ENCODE measurements around the gene XRN1.
"Not testable (repeated sequence)": the region's sequence is repeated elsewhere in the genome, so short reads cannot be mapped to it uniquely, and the experiment has no call there.

Gene XRN1

GRCh38 chr3:142319094-142319493 is 128.7 kb downstream of the XRN1 start:
- DNase-seq: peak; percentile 70

GRCh38 chr3:142318331-142318730 is 129.5 kb downstream of the XRN1 start:
- DNase-seq: peak; percentile 46

DNA sequence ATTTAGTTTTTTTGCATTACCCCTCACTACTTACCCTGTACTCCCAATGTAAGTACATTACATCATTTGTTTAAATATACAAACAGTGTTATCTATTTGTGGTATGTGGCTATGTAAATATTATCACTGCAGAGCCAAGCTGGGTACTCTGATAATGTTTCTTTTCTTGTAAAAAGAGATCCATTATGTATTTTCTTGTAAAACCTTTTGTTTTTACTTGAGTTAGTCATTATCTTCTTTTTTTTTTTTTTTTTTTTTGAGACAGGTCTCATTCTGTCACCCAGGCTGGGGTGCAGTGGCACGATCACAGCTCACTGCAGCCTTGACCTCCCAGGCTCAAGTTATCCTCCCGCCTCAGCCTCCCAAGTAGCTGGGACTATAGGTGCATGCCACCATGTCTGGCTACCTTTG is 131.9 kb downstream of the XRN1 start:
- not testable (repeated sequence) for DNase-seq

DNA sequence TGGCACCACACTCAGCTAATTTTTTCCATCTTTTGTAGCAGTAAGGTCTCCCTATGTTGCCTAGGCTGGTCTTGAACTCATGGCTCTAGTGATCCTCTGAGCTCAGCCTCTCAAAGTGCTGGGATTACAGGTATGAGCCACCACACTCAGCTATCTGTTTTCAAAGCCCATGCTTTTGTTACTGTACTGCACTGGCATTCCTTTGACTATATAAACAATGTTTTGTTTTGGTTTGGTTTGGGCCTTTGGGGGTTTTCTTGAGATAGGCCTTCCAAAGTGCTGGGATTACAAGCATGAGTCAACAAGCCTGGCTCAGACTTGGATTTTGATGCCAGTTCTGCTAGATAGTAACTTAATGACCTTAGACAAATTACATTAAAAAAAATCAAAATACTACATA is 132.8 kb downstream of the XRN1 start:
- peak; percentile 70 for DNase-seq

- DNase-seq: no peak
Measured at GRCh38 chr3:142310439-142310838, 137.4 kb downstream of the XRN1 start.

- DNase-seq: not testable (repeated sequence)
Measured at GRCh38 chr3:142302847-142303246, 145.0 kb downstream of the XRN1 start.

DNA sequence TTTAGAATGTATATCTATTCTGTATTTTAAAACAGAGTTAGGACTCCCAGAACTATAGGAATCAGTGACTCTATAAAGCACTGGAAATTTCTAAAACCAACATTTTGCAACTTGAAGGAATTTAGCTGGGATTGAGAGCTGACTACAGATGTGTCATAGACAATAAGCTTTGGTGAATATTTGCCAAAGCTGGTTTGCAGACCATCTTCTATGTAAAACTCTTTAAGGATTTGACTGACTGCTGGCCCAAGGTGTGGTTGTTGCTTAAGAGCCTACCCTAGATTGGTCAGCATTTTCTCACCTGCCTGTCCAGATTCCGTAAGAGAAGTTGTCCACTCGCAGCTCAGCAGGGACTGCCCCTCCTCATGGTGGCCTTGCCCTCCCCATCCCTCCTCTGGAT is 149.2 kb downstream of the XRN1 start:
- no peak for DNase-seq

DNA sequence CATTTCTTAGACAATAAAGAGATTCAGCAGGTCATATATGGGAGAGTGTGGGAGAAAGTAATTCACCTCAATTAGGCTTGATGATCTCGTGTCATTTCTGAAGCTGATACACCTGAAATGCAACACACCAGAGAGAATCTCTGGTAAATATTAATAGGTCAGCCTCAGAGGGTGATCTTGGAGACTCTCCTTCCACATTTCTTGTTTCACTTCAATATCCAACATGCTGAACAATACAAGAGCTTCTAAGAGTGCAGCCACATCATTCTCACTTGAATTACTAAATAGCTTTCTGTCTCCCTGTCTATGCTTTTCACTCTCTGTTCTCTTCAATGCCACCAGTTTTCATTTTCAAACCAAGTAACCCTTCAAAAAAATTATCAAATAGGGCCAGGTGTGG is 151.3 kb downstream of the XRN1 start:
- no peak for DNase-seq

DNA sequence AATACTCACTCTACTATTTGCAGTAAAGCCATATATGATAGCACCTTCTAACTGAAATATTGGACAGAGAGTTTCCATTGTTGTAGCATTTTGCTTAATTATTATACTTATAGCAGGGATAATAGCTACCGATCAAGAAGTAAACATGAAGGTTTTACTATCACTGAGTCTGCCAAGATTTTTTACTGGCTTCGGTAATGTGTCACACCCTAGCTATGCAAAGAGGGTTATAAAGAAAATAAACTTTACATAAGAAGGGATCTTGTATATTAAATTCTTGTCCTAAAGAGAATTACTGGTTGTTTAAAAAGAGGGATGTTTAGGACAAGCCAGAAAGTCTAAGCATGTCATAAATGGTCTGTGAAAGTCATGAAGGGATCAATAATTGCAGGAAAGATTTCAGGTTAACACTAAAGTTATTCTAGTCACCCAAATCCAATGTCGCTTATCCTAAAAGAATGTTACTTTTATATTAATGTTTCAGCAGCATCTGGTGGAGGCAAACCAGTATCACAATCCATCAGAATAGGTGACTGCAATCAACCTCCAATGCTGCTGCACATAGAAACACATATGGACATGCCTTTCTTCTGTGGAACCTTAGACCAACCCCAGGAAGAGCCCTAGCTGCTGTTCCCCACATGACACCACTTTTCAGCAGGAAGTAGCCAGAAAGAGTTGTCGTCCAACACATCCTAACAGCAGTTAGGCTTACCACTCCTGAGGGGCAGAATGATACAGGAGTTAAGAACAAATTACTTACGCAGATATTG is 159.8 kb downstream of the XRN1 start:
- no peak for DNase-seq

GRCh38 chr3:142285083-142285517 is 162.7 kb downstream of the XRN1 start:
- DNase-seq: no peak

DNA sequence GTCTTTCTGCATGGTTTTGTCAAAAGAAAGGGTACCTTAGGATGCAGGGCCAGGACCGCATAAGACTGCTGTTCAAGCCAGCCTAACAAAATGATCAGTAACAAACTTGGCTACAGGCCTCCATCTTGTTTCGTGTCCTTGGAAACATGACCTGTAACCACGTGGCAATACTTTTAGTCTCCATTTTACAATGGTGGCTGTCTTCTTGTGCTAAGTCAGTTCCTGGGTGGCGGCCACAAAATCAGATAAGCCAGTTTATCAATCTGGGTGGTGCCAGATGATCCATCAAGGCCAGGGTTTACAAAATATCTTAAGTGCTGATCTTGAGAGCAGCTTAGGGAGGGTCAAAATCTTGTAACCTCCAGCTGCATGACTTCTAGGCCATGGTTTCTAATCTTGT is 165.3 kb downstream of the XRN1 start:
- no peak for DNase-seq

DNA sequence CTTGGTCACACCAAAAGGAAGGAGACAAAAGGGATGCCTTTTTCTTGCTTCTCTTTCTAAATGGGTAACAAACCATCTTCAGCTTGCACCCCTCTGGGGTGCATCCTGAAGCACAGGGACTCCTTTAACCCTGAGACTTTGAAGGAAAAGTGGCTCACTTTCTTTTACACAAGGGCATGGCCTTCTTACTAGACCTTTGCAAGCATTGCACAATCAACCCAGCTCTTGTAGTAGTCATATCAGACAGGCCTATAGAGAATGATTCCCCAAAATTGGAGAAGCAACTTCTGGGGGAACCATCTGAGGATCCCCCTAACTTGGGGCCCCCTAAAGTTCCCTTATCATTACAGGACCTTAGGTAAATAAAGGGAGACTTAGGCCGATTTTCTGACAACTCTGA is 166.4 kb downstream of the XRN1 start:
- DNase-seq: no peak

GRCh38 chr3:142279965-142280590 is 167.8 kb downstream of the XRN1 start:
- peak; percentile 66 for DNase-seq

- DNase-seq: peak; percentile 46
Measured at GRCh38 chr3:142278451-142278850, 169.4 kb downstream of the XRN1 start.

- DNase-seq: peak; percentile 24
Measured at GRCh38 chr3:142276781-142277180, 171.1 kb downstream of the XRN1 start.

DNA sequence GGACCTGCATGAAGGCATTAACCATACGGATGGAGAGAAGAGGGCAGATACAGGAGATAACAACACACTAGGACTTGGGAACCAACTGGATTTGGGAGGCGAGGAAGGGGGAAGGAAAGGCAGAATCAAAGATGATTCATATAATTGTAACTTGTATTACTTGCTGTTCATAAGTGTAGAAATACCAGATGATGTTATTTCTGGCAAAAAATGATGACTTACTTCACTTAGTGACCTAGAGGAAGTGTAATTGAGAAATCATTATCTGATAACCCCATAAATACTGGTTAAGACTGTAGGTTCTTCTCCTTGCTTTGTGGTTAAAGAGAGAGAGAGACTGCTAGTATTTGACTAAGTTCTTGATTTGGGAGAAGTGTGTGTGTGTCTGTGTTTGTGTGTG is 172.0 kb downstream of the XRN1 start:
- peak; percentile 88 for DNase-seq

DNA sequence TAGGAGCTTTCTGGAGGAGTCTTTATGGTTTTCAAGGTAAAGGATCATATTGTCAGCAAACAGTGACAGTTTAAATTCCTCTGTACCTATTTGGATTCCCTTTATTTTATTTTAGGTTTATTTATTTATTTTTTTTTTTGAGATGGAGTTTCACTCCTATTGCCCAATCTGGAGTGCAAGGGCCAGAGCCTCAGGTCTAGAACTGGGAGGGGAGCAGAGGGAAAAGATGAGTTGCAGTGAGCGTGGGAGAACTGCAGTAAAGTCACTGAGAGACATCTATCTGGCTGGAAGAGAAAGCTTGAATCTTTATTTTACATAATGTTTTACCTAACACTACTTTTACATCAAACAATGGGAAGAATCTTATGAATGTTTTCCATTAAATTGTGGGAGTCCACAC is 172.9 kb downstream of the XRN1 start:
- no peak for DNase-seq

DNA sequence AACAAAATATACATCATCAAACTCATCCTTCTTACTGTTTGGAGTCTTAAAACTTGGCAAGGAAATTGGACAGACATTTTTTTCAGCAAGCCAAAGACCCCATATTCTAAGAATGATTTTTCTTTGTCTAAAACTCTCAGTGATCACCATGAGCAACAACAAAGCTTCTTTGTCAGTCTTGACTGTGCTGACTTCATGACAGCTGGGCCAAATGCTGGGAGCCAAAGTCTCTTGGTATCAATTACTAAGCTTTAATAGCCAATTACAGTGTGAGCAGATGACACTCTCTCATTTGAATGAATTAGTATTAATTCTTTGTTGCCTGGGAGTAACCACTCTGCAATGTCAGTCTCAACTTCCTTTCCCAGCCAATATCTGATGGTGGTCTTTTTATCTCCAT is 174.3 kb downstream of the XRN1 start:
- no peak for DNase-seq

GRCh38 chr3:142272200-142272891 is 175.5 kb downstream of the XRN1 start:
- no peak for DNase-seq

GRCh38 chr3:142270407-142270806 is 177.4 kb downstream of the XRN1 start:
- DNase-seq: no peak

DNA sequence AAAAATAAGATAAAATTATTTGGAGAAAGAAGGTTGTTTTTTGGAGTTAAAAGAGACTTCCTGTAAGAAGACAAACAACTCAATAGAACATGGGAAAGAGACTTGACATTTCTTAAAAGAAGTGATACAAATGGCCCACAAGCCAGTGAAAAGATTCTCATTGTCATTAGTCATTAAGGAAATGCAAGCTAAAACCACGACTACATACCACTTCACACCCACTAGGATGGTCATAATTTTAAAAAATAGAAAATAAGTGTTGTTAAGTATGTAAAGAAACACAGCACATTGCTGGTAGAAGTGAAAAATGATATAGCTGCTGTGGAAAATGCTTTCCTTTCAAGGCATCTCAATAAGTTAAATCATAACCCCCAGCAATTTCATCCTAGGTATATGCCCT is 178.1 kb downstream of the XRN1 start:
- no peak for DNase-seq

- DNase-seq: no peak
Measured at GRCh38 chr3:142268426-142268825, 179.4 kb downstream of the XRN1 start.

DNA sequence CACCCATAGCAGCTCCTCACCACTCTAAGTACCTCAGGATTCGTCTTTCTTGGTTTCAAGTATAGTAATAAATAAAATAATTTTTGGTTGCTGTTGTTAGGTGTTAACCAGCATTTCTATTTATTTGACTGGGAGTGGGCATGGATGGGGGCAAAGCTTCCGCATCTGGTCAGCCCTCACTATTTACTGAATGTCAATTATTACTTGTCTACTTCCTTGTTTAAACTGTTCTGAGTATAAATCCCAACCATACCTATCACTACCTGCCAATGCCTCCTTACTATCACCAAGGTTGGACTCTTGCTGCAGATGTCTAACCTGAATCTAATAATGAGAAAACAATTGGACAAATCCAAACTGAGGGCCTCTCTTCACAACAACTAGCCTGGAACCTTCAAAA is 180.6 kb downstream of the XRN1 start:
- DNase-seq: no peak

- DNase-seq: no peak
Measured at GRCh38 chr3:142263112-142263511, 184.7 kb downstream of the XRN1 start.

Measured in fibroblast of skin of right quadriceps (primary cell).